ENCODE measurements around the gene TSR3.

DNA sequence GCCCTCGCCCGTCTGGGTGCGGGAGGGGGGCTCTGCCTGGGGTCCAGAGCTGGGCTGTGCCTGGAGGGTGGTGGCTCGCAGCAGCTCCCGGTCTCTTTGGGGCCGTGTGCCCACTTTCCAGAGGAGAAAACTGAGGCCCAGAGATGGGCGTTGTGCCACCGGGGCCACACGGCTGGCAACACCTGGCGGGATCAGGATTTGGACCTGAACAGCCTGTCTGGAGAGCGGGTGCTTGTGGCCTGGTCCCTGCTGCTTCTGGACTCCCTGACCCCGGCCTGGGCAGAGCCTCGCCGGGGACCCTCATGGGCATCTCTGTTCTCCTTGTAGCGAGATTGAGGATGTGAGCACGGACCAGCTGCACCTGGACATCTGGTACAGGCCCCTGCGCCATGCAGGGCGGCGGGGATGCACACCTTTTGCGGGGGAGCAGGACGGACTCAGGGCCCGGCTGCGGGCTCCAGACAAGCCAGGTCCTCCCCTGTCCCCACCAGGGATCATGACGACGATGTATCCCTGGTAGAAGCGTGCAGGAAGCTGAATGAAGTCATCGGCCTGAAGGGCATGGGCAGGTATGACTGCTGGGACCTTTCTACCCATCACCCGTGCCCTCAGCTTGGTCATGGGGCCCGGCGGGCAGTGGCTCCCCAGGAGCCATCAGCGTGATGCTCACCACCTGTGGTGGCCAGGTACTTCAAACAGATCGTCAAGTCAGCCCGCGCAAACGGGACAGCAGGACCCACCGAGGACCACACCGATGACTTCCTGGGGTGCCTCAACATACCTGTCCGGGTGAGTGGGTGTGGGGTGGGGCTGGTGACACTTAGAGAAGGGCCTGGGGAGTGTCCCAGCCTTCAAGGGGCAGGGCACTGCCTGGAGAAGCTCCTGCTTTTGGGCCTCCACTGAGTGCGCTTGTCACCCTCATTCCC, 9.9 kb downstream of the TSR3 start:
- TF ChIP-seq CEBPB (IDR thresholded peaks at IDR 0.05; ENCODE audit: low read depth) (no peak), ELF1 (IDR thresholded peaks at IDR 0.05; ENCODE audit: borderline replicate concordance, low read depth) (no peak), POLR2A (IDR thresholded peaks at IDR 0.05; ENCODE audit: borderline replicate concordance, extremely low read depth, insufficient read depth, insufficient read length) (no peak)
- TF ChIP-seq, protein P1, sequence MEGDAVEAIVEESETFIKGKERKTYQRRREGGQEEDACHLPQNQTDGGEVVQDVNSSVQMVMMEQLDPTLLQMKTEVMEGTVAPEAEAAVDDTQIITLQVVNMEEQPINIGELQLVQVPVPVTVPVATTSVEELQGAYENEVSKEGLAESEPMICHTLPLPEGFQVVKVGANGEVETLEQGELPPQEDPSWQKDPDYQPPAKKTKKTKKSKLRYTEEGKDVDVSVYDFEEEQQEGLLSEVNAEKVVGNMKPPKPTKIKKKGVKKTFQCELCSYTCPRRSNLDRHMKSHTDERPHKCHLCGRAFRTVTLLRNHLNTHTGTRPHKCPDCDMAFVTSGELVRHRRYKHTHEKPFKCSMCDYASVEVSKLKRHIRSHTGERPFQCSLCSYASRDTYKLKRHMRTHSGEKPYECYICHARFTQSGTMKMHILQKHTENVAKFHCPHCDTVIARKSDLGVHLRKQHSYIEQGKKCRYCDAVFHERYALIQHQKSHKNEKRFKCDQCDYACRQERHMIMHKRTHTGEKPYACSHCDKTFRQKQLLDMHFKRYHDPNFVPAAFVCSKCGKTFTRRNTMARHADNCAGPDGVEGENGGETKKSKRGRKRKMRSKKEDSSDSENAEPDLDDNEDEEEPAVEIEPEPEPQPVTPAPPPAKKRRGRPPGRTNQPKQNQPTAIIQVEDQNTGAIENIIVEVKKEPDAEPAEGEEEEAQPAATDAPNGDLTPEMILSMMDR (IDR thresholded peaks at IDR 0.05 in 2 of 3, conservative IDR thresholded peaks at IDR 0.05 in 1 of 3; ENCODE audit: borderline replicate concordance in 1 of 3, insufficient read depth in 1 of 3, low read depth in 2 of 3, low read length in 2 of 3), result no peak
